ENCODE results near the gene GPX1.
"Not testable (repeated sequence)": the region's sequence is repeated elsewhere in the genome, so short reads cannot be mapped to it uniquely, and the experiment has no call there.

Gene GPX1
- 5.6 to 7.9 reads per million in 2 donors for total RNA-seq

GRCh38 chr3:49358217-49358883 lies at the start of gene GPX1:
TSS of gene GPX1 (minus strand) at chr3:49358353. CDS start at chr3:49358278, 75 bp downstream.
- DNase-seq = peak; percentile 73

GRCh38 chr3:49406571-49407565 lies 48.7 kb upstream of the GPX1 start:
- no peak for DNase-seq

- not testable (repeated sequence) for DNase-seq
Observed at GRCh38 chr3:49405570-49405969, 47.4 kb upstream of the GPX1 start.

- DNase-seq = no peak
Observed at GRCh38 chr3:49403891-49404290, 45.7 kb upstream of the GPX1 start.

GRCh38 chr3:49401766-49402165 lies 43.6 kb upstream of the GPX1 start:
- DNase-seq = no peak

GRCh38 chr3:49399461-49399860 lies 41.3 kb upstream of the GPX1 start:
- DNase-seq = no peak

DNA sequence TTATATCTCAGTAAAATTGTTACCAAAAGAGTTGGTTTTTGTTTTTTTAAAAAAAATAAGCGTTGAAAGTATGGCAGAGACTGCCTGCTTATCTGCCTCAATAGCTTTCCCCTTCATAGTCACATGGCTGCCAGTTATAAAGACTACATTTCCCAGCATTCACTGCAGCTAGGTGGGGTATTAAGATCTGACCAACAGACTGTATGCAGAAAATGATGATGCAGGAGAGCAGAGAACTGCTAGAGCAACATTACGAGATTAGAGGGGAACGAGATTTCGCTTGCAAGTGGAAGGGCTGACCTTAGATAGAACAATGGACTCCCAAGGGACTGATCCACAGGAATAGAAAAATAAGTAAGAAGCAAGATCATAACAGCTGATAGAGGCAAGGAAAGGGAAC lies 39.3 kb upstream of the GPX1 start:
- DNase-seq = no peak

DNA sequence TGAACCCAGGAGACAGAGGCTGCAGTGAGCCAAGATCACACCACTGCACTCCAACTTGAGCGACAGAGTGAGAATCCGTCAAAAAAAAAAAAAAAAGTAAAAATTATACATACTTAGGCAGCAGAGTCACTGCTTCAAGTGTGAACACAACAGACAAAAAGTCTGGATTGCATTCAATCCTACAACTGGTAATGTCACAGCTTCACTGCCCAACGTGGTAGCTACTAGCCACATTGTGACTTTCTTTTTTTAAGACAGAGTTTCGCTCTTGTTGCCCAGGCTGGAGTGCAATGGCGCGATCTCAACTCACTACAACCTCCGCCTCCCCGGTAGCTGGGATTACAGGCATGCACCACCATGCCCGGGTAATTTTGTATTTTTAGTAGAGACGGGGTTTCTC lies 33.2 kb upstream of the GPX1 start:
- DNase-seq = not testable (repeated sequence)

GRCh38 chr3:49389297-49389696 lies 31.1 kb upstream of the GPX1 start:
- DNase-seq = no peak

- no peak for DNase-seq
Observed at GRCh38 chr3:49388289-49388820, 30.2 kb upstream of the GPX1 start.

DNA sequence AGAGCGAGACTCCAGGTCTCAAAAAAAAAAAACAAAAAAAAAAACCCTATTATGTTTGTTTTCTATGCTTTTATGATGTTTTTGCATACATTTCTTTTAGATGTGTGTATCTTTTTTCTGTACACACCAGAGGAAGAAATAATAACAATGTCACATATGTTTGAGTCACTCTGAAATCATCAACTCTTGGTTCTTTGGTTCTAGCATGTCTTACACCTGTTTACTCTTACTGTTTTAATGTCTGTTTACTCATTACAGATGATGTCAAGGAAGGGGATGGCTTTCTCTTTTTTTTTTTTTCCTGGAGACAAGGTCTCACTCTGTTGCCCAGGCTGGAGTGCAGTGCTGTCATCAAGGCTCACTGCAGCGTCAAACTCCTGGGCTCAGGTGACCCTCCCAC lies 29.6 kb upstream of the GPX1 start:
- DNase-seq = no peak

GRCh38 chr3:49386056-49386756 lies 28.1 kb upstream of the GPX1 start:
- no peak for DNase-seq

GRCh38 chr3:49385617-49386016 lies 27.5 kb upstream of the GPX1 start:
- no peak for DNase-seq

DNA sequence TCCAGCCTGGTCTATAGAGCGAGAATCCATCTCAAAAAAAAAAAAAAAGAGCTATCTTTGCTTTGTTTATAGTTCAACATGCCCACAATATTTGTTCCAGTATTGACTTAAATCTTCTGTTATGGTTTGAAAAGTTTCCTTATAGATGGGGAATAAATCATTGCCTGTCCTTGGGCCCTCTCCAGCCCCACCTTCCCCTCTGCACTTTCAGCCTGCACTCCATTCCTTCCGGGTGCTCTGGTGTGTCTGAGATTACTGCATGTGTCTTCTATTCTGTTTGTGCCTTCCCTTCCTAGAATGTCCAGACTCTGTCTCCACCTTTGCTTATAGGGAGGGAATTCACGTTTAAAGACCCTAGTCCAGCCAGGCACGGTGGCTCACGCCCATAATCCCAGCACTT lies 25.2 kb upstream of the GPX1 start:
- DNase-seq = no peak

DNA sequence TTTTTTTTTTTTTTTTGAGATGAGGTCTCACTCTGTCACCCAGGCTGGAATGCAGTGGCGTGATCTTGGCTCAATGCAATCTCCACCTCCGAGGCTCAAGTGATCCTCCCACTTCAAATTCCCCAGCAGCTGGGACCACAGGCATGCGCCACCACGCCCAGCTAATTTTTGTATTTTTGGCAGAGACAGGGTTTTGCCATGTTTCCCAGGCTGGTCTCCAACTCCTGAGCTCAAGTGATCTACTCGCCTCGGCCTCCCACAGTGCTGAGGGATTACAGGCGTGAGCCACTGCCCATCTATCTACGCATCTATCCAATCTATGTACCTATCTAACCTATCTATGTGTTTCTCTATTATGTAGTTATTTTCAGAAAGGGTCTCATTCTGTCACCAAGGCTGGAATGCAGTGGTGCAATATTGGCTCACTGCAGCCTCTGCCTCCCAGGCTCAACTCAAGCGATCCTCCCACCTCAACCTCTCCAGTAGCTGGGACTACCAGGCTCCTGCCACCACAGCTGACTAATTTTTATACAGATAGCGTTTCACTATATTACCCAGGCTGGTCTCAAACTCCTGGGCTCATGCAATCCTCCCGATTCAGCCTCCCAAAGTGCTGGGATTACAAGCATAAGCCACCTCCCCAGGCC lies 20.2 kb upstream of the GPX1 start:
- DNase-seq = no peak

DNA sequence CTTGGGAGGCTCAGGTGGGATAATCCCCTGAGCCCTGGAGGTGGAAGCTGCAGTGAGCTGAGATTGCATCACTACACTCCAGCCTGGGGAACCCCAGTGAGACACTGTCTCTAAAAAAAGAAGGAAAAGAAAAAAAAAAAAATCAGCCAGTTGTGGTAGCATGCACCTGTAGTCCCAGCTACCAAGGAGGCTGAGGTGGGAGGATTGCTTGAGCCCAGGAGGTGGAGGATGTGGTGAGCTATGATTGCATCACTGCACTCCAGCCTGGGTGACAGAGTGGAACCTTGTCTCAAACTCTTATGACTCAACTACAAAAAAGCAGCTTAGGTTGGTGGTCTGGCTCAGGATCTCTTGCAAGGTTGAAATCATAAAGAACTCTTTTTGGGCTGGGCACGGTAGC lies 19.3 kb upstream of the GPX1 start:
- DNase-seq = no peak

DNA sequence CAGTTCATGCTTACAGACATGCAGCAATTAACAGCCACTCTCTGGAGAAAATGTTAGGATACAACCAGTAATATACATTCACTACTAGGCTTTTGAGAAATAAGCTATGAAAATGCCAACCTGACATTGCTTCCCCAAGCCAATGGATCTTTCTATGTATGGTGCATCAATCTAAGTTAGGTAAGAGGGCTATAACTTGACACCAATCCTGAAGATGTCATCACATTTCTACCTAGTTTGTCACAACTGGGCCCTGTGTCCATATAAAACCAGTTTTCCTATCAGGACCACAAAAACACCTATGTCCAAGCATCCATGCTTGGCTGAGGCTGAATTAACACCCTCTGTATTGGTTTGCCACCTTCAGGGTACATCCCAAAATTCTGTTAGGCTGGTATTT lies 13.8 kb upstream of the GPX1 start:
- DNase-seq = no peak

DNA sequence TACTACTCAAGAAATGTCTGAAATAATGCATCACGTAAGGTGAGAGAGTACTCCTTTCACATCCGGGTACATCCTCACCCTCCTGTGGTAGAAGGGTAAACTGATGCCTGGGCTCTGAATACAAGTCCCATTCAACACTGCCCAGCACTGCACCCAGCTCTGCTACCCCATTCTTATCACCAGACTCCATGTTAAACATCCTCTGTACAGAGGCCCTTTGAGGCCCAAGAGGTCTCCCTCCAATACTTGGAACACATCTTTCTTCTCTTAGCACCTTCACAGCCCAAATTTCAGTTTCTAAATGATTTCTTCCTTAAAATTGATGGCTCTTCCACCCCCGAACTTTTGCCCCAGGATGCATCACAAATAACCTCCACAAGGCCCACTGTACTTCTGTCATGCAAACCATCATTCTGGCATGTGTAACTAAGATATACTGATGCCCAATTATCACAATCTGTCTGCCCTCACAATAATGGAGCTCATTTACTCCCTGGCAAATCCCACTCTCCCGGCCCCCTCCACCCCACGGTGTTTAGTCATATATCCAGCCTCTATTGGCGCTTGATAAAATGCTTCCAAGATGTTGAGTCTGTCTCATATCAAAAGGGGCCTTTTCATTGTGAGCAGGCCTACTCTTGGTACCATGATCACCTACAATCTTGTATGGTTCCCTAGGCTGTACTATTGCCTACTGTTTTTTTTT lies 12.6 kb upstream of the GPX1 start:
- no peak for DNase-seq

- no peak for DNase-seq
Observed at GRCh38 chr3:49362561-49362960, 4.4 kb upstream of the GPX1 start.

DNA sequence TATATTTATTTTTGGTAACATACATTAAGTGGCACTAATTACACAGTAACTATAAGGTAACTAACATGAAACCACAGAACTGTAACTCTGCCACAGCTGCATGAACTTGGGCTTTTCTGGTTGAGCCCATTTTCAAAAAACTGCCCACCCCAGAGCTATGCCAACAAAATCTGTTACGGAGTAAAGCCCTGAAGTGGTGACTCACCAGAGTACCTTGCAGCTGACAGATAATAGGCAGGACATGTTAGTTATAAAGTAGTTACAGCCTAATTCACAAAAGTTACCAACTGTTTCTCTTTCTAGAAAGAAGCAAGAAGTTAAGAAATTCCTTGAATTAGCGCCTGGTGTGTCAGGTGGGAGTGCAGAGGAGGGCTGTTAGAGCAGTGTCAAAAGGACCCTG lies 1.5 kb upstream of the GPX1 start:
- no peak for DNase-seq

DNA sequence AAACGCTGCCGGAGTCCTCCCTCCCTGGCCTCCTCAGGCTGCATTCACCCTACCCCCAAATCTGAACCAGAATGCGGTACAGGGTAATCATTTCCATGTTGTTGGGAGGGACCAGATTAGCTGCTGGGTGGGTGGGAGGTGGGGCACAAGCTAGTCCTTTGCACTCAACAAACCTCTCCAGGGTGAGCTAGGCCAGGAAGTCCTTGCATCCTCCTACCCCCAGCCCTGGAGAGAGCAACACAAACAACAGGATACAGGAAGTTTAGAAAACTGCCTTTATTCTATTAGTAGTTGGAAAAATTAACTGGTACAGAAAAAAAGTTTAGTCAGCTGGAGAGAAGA lies 702 bp upstream of the GPX1 start:
- no peak for DNase-seq
